GM10248 (cell line): ENCODE results near the gene ECHDC3.

Experiments
- CTCF ChIA-PET: fragments of 300-600 bp; sonication (Branson Sonifier 250); formaldehyde crosslinking; extraction: SDS; loops from one replicate; lab custom pipeline; 2021; ENCODE audit warnings: antibody characterized with exemption; lab: Yijun Ruan, JAX
- POLR2A ChIA-PET: fragments of 350-650 bp; sonication (Branson Sonifier 250); formaldehyde crosslinking; extraction: SDS; loops from one replicate; lab custom pipeline; 2020; ENCODE audit warnings: antibody characterized with exemption; lab: Yijun Ruan, JAX
- DNase-seq: peaks from one replicate; pipeline ENCODE4 v3.0.0; 2012; ENCODE audit errors: extremely low spot score
- CTCF ChIP-seq: IDR thresholded peaks from 2 replicates; pipeline ENCODE4 v1.5.1; 2012; ENCODE audit warnings: mild to moderate bottlenecking, low read depth; ENCODE audit errors: extremely low read depth, missing control alignments, control extremely low read depth

ECHDC3 gene

GRCh38 chr10:11745045-11745444 lies 2.9 kb downstream of the ECHDC3 start:
- no peak for TF ChIP-seq CTCF
- CTCF ChIA-PET, result interaction anchor here (0.9 to 5.4 kb wide), 3 partner anchors 9 to 229 kb away, joined by 3 to 19 read pairs (median 4); no protein-coding TSS in a partner anchor
- POLR2A ChIA-PET, result no interaction called here
- no peak for DNase-seq

- CTCF ChIA-PET, result interaction anchor here (3.3 kb wide), 1 partner anchor 11 kb away, joined by 19 read pairs; no protein-coding TSS in a partner anchor
- POLR2A ChIA-PET, result no interaction called here
- no peak for TF ChIP-seq CTCF
- no peak for DNase-seq
Measured at GRCh38 chr10:11746883-11747539, 4.8 kb downstream of the ECHDC3 start.

GRCh38 chr10:11748866-11749265 lies 6.7 kb downstream of the ECHDC3 start:
- no peak for TF ChIP-seq CTCF
- ChIA-PET CTCF (interaction anchor here (3.3 kb wide), 1 partner anchor 9 kb away, joined by 19 read pairs; no protein-coding TSS in a partner anchor), POLR2A (no interaction called here)
- no peak for DNase-seq

GRCh38 chr10:11750420-11750819 lies 8.2 kb downstream of the ECHDC3 start:
- DNase-seq, result no peak
- ChIA-PET CTCF (no interaction called here), POLR2A (no interaction called here)
- TF ChIP-seq CTCF, result no peak

GRCh38 chr10:11754173-11754572 lies 12.0 kb downstream of the ECHDC3 start:
- CTCF ChIA-PET, result interaction anchor here (1.2 to 2.1 kb wide), 4 partner anchors 9 to 241 kb away, joined by 3 to 16 read pairs (median 4); no protein-coding TSS in a partner anchor
- POLR2A ChIA-PET, result no interaction called here
- TF ChIP-seq CTCF, result no peak
- DNase-seq, result no peak

GRCh38 chr10:11754620-11755019 lies 12.4 kb downstream of the ECHDC3 start:
- no peak for DNase-seq
- CTCF ChIA-PET, result interaction anchor here (0.7 to 2.1 kb wide), 5 partner anchors 9 to 263 kb away, joined by 3 to 16 read pairs (median 4); no protein-coding TSS in a partner anchor
- POLR2A ChIA-PET, result no interaction called here
- no peak for TF ChIP-seq CTCF
